SK-N-SH treated with all-trans-retinoic acid at 6 μM for 48 hours (cell line): ENCODE results near the gene TCF3.

Experiments used
- ATAC-seq: fragments of 200-7000 bp; cut with Tn5 transposase; 3 replicates; pipeline ENCODE4 v1.9.1; 2020; ENCODE audit warnings: mild to moderate bottlenecking, moderate library complexity
- ARNTL ChIP-seq: fragments of 450-650 bp; formaldehyde crosslinking; IDR thresholded peaks from 2 replicates; pipeline ENCODE4 v1.5.0; 2020; ENCODE audit warnings: low read depth, mild to moderate bottlenecking, moderate library complexity, borderline replicate concordance
- BACH2 ChIP-seq: fragments of 250-450 bp; sonication (Bioruptor Pico); IDR thresholded peaks from 2 replicates; pipeline ENCODE4 v1.9.0; 2021; ENCODE audit warnings: mild to moderate bottlenecking, borderline replicate concordance
- CREB5 ChIP-seq: fragments of 250-450 bp; sonication (Bioruptor Pico); IDR thresholded peaks from 2 replicates; pipeline ENCODE4 v1.5.1; 2020; ENCODE audit warnings: low read depth, mild to moderate bottlenecking, moderate library complexity
- CSDC2 ChIP-seq: fragments of 250-450 bp; sonication (Bioruptor Pico); IDR thresholded peaks from 2 replicates; pipeline ENCODE4 v1.5.0; 2020; ENCODE audit warnings: mild to moderate bottlenecking, moderate library complexity
- CSRNP3 ChIP-seq: fragments of 250-450 bp; sonication (Bioruptor Pico); IDR thresholded peaks from 2 replicates; pipeline ENCODE4 v1.5.1; 2021; ENCODE audit warnings: mild to moderate bottlenecking, moderate library complexity
- ESRRG ChIP-seq: fragments of 250-450 bp; sonication (Bioruptor Pico); IDR thresholded peaks from 2 replicates; pipeline ENCODE4 v1.6.1; 2021; ENCODE audit warnings: mild to moderate bottlenecking
- GLIS3 ChIP-seq: fragments of 250-450 bp; sonication (Bioruptor Pico); IDR thresholded peaks from 2 replicates; pipeline ENCODE4 v1.5.0; 2020; ENCODE audit warnings: mild to moderate bottlenecking, moderate library complexity
- ISL1 ChIP-seq: fragments of 250-450 bp; sonication (Bioruptor Pico); IDR thresholded peaks from 2 replicates; pipeline ENCODE4 v2.1.2; 2022; ENCODE audit warnings: mild to moderate bottlenecking, moderate library complexity
- OSR1 ChIP-seq: fragments of 250-450 bp; sonication (Bioruptor Pico); IDR thresholded peaks from 2 replicates; pipeline ENCODE4 v1.8.0; 2022; ENCODE audit warnings: moderate library complexity, mild to moderate bottlenecking, inconsistent platforms
- PATZ1 ChIP-seq: fragments of 250-450 bp; sonication (Bioruptor Pico); IDR thresholded peaks from 2 replicates; pipeline ENCODE4 v1.8.0; 2020; ENCODE audit warnings: mild to moderate bottlenecking, moderate library complexity, borderline replicate concordance
- POU6F1 ChIP-seq: fragments of 250-450 bp; sonication (Bioruptor Pico); IDR thresholded peaks from 2 replicates; pipeline ENCODE4 v1.8.0; 2021; ENCODE audit warnings: low read depth, mild to moderate bottlenecking, moderate library complexity, borderline replicate concordance
- PPARA ChIP-seq: fragments of 250-450 bp; sonication (Bioruptor Pico); IDR thresholded peaks from 2 replicates; pipeline ENCODE4 v1.5.0; 2020; ENCODE audit warnings: mild to moderate bottlenecking, borderline replicate concordance
- RARB ChIP-seq: fragments of 250-450 bp; sonication (Bioruptor Pico); IDR thresholded peaks from 2 replicates; pipeline ENCODE4 v1.8.0; 2021; ENCODE audit warnings: mild to moderate bottlenecking, moderate library complexity
- SNAI2 ChIP-seq: fragments of 250-450 bp; sonication (Bioruptor Pico); IDR thresholded peaks from 2 replicates; pipeline ENCODE4 v1.5.0; 2020; ENCODE audit warnings: mild to moderate bottlenecking, moderate library complexity
- TCF4 ChIP-seq: fragments of 250-450 bp; sonication (Bioruptor Pico); IDR thresholded peaks from 2 replicates; pipeline ENCODE4 v1.8.0; 2021; ENCODE audit warnings: mild to moderate bottlenecking, moderate library complexity, borderline replicate concordance
- TOX ChIP-seq: fragments of 250-450 bp; sonication (Bioruptor Pico); IDR thresholded peaks from 2 replicates; pipeline ENCODE4 v1.8.0; 2021; ENCODE audit warnings: mild to moderate bottlenecking, moderate library complexity, borderline replicate concordance
- ZC3H10 ChIP-seq: fragments of 250-450 bp; sonication (Bioruptor Pico); IDR thresholded peaks from 2 replicates; pipeline ENCODE4 v1.5.1; 2021; ENCODE audit warnings: mild to moderate bottlenecking, moderate library complexity
- ZFP3 ChIP-seq: fragments of 250-450 bp; sonication (Bioruptor Pico); IDR thresholded peaks from 2 replicates; pipeline ENCODE4 v1.5.0; 2020; ENCODE audit warnings: mild to moderate bottlenecking, moderate library complexity
- ZFP30 ChIP-seq: fragments of 450-650 bp; formaldehyde crosslinking; IDR thresholded peaks from 2 replicates; pipeline ENCODE4 v1.5.0; 2022; ENCODE audit warnings: mild to moderate bottlenecking, moderate library complexity
- ZNF565 ChIP-seq: fragments of 450-650 bp; formaldehyde crosslinking; conservative IDR thresholded peaks from 2 replicates; pipeline ENCODE4 v1.5.0; 2020; ENCODE audit warnings: low read depth, mild to moderate bottlenecking, moderate library complexity
- ZNF70 ChIP-seq: fragments of 450-650 bp; formaldehyde crosslinking; IDR thresholded peaks from 2 replicates; pipeline ENCODE4 v1.5.0; 2020; ENCODE audit warnings: mild to moderate bottlenecking, moderate library complexity
- ZNF8 ChIP-seq: fragments of 450-650 bp; formaldehyde crosslinking; IDR thresholded peaks from 2 replicates; pipeline ENCODE4 v1.5.0; 2020; ENCODE audit warnings: mild to moderate bottlenecking, moderate library complexity

TCF3 gene

GRCh38 chr19:1616396-1616795 lies 36.0 kb downstream of the TCF3 start:
- ATAC-seq = no peak
- TF ChIP-seq TOX = no peak
- TF ChIP-seq ISL1 (CRISPR knock-in tag) = peak; percentile 58
- no peak for TF ChIP-seq CREB5 (CRISPR knock-in tag)
- TF ChIP-seq PATZ1 (CRISPR knock-in tag) = no peak
- no peak for TF ChIP-seq TCF4 (CRISPR knock-in tag)
- TF ChIP-seq, all 23 proteins: peak for 1

- TF ChIP-seq SNAI2 (CRISPR knock-in tag) (no peak), GLIS3 (CRISPR knock-in tag) (no peak), ESRRG (CRISPR knock-in tag) (no peak), PATZ1 (CRISPR knock-in tag) (no peak), CREB5 (CRISPR knock-in tag) (no peak), ZNF70 (CRISPR knock-in tag) (no peak), ISL1 (CRISPR knock-in tag) (no peak), CSDC2 (no peak), TCF4 (CRISPR knock-in tag) (no peak), OSR1 (CRISPR knock-in tag) (no peak), ZC3H10 (no peak), TOX (no peak), CSRNP3 (CRISPR knock-in tag) (no peak), ARNTL (CRISPR knock-in tag) (no peak), RARB (CRISPR knock-in tag) (no peak), BACH2 (CRISPR knock-in tag) (no peak), ZNF8 (CRISPR knock-in tag) (no peak), PPARA (no peak)
- TF ChIP-seq, all 23 proteins: peak for 0
- no peak for ATAC-seq
Measured at GRCh38 chr19:1615156-1615765, 37.2 kb downstream of the TCF3 start.

GRCh38 chr19:1613808-1614570 lies 38.4 kb downstream of the TCF3 start:
- no peak for ATAC-seq
- TF ChIP-seq CSDC2 (no peak), PPARA (no peak), CSRNP3 (CRISPR knock-in tag) (no peak), OSR1 (CRISPR knock-in tag) (no peak), GLIS3 (CRISPR knock-in tag) (no peak), ESRRG (CRISPR knock-in tag) (no peak), ZC3H10 (no peak), POU6F1 (CRISPR knock-in tag) (no peak), ZFP30 (CRISPR knock-in tag) (no peak), ZFP3 (CRISPR knock-in tag) (no peak), ARNTL (CRISPR knock-in tag) (no peak), ZNF565 (CRISPR knock-in tag) (no peak), BACH2 (CRISPR knock-in tag) (no peak), ISL1 (CRISPR knock-in tag) (no peak)
